Caco-2 (cell line): ENCODE measurements around the gene BLOC1S2. TPM values are rescaled to one million over a fixed set of nuclear protein-coding genes. Genes with fewer than 3 reads are reported as not detected.

ENCODE experiments used
- BruUV-seq: library from RNA; stranded (reverse); fragments of 400-500 nt; replicated peaks from 2 replicates; lab custom pipeline; 2021; lab: Mats Ljungman, UMichigan
- CTCF ChIA-PET: fragments of 300-600 bp; sonication (Branson Sonifier 250); formaldehyde crosslinking; loops from one replicate; lab custom pipeline; 2022; ENCODE audit warnings: antibody characterized with exemption; lab: Charles Lee
- POLR2A ChIA-PET: fragments of 300-600 bp; sonication (Branson Sonifier 250); formaldehyde crosslinking; loops from one replicate; lab custom pipeline; 2022; ENCODE audit warnings: antibody characterized with exemption; lab: Charles Lee
- DNase-seq, 2 experiments: peaks; one replicate each; pipeline versions ENCODE4 v3.0.0 to v3.0.0-alpha.2; 2020 to 2022
- H3K27me3 ChIP-seq: replicated peaks from 2 replicates; pipeline ENCODE4 v1.6.0; 2011; ENCODE audit warnings: low read length; ENCODE audit not compliant: control insufficient read depth, insufficient read depth
- H3K36me3 ChIP-seq: 2 replicates; pipeline ENCODE4 v1.5.1; 2011; ENCODE audit warnings: low read length; ENCODE audit not compliant: control insufficient read depth, insufficient read depth
- H3K4me1 ChIP-seq: fragments of 250-450 bp; sonication (Bioruptor Pico); 2 replicates; pipeline ENCODE4 v1.5.1; 2020; ENCODE audit warnings: mild to moderate bottlenecking
- H3K4me3 ChIP-seq: 2 replicates; pipeline ENCODE4 v1.5.1; 2011; ENCODE audit warnings: low read depth, mild to moderate bottlenecking, control low read depth, low read length
- H3K9me3 ChIP-seq: fragments of 250-450 bp; sonication (Bioruptor Pico); 2 replicates; pipeline ENCODE4 v1.5.1; 2020; ENCODE audit warnings: mild to moderate bottlenecking, moderate library complexity
- H3K27ac Mint-ChIP-seq: one replicate; pipeline ENCODE4 v1.8.0; 2022; ENCODE audit warnings: mixed read lengths; ENCODE audit not compliant: unreplicated experiment
- H3K27me3 Mint-ChIP-seq: one replicate; pipeline ENCODE4 v1.8.0; 2022; ENCODE audit warnings: mixed read lengths; ENCODE audit not compliant: insufficient read depth, unreplicated experiment
- H3K36me3 Mint-ChIP-seq: one replicate; pipeline ENCODE4 v1.8.0; 2022; ENCODE audit warnings: mild to moderate bottlenecking, mixed read lengths; ENCODE audit not compliant: insufficient read depth, unreplicated experiment
- H3K4me1 Mint-ChIP-seq: one replicate; pipeline ENCODE4 v1.8.0; 2022; ENCODE audit warnings: low read depth, mixed read lengths; ENCODE audit not compliant: unreplicated experiment
- H3K4me3 Mint-ChIP-seq: one replicate; pipeline ENCODE4 v1.8.0; 2022; ENCODE audit warnings: mild to moderate bottlenecking, moderate library complexity, mixed read lengths; ENCODE audit not compliant: unreplicated experiment
- H3K9me3 Mint-ChIP-seq: one replicate; pipeline ENCODE4 v1.8.0; 2022; ENCODE audit warnings: mixed read lengths; ENCODE audit not compliant: unreplicated experiment
- intact Hi-C: fragments of 100-400 bp; cut with micrococcal nuclease; formaldehyde crosslinking; loops from one replicate; pipeline ENCODE4 v1.10.0; 2022; ENCODE audit not compliant: unreplicated experiment
- total RNA-seq: library from RNA; stranded (reverse); gene quantifications from 2 replicates; pipeline ENCODE4 v1.2.3, GENCODE V29; 2022
- TF ChIP-seq, protein P1 (sequence below), 2 experiments: fragments of 200-600 bp in 1 of 2; IDR thresholded peaks; 1 replicate in 1 of 2; 2 replicates in 1 of 2; pipeline versions ENCODE4 v1.5.1 to v1.8.0; 2011 to 2022; ENCODE audit warnings: antibody characterized with exemption in 1 of 2, control low read depth in 1 of 2, inconsistent platforms in 1 of 2, low read depth in 1 of 2, low read length in 1 of 2, mild to moderate bottlenecking in 1 of 2, moderate library complexity in 1 of 2; ENCODE audit not compliant: insufficient read depth in 1 of 2, severe bottlenecking in 1 of 2, unreplicated experiment in 1 of 2

BLOC1S2 gene
- total RNA-seq, 1 experiment from 2014 or later, result 51.9 TPM

DNA sequence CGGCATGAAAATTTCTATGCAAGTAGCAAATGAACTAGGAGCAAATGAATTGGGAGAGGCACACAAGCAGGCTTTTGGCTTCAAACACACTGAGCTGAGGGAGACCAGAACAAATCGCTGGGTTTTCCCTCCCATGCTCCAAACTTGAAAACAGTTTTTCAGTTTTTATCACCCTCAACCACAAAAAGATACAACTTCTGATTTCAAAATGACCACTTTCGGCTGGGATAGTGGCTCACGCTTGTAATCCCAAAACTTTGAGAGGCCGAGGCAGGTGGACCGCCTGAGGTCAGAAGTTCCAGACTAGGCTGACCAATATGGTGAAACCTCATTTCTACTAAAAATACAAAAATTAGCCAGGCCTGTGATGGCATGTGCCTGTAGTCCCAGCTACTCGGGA lies 48.1 kb downstream of the BLOC1S2 start:
- intact Hi-C loops, result no loop called here
- Mint-ChIP-seq H3K4me1 (no peaks in the 10 kb centered on the region), H3K27ac (no peak overlapping the region), H3K9me3 (no peaks in the 10 kb centered on the region), H3K36me3 (peaks cover 59% of the 10 kb centered on the region), H3K4me3 (no peak overlapping the region), H3K27me3 (no peaks in the 10 kb centered on the region)
- Histone ChIP-seq H3K4me1 (no peaks in the 10 kb centered on the region; the same call in 1 of the 2 replicates), H3K4me3 (no peak overlapping the region), H3K9me3 (no peaks in the 10 kb centered on the region), H3K27me3 (no peaks in the 10 kb centered on the region), H3K36me3 (no peaks in the 10 kb centered on the region)
- no TSS peak for BruUV-seq
- DNase-seq, result no peak
- TF ChIP-seq, protein P1, sequence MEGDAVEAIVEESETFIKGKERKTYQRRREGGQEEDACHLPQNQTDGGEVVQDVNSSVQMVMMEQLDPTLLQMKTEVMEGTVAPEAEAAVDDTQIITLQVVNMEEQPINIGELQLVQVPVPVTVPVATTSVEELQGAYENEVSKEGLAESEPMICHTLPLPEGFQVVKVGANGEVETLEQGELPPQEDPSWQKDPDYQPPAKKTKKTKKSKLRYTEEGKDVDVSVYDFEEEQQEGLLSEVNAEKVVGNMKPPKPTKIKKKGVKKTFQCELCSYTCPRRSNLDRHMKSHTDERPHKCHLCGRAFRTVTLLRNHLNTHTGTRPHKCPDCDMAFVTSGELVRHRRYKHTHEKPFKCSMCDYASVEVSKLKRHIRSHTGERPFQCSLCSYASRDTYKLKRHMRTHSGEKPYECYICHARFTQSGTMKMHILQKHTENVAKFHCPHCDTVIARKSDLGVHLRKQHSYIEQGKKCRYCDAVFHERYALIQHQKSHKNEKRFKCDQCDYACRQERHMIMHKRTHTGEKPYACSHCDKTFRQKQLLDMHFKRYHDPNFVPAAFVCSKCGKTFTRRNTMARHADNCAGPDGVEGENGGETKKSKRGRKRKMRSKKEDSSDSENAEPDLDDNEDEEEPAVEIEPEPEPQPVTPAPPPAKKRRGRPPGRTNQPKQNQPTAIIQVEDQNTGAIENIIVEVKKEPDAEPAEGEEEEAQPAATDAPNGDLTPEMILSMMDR (IDR thresholded peaks at IDR 0.05; ENCODE audit: insufficient read depth in 1 of 2, low read depth in 1 of 2, low read length in 1 of 2, severe bottlenecking in 1 of 2, unreplicated experiment in 1 of 2), result no peak
- POLR2A ChIA-PET, result no interaction called here
- CTCF ChIA-PET, result no interaction called here

GRCh38 chr10:100232101-100232500 lies 54.4 kb downstream of the BLOC1S2 start:
- POLR2A ChIA-PET, result no interaction called here

DNA sequence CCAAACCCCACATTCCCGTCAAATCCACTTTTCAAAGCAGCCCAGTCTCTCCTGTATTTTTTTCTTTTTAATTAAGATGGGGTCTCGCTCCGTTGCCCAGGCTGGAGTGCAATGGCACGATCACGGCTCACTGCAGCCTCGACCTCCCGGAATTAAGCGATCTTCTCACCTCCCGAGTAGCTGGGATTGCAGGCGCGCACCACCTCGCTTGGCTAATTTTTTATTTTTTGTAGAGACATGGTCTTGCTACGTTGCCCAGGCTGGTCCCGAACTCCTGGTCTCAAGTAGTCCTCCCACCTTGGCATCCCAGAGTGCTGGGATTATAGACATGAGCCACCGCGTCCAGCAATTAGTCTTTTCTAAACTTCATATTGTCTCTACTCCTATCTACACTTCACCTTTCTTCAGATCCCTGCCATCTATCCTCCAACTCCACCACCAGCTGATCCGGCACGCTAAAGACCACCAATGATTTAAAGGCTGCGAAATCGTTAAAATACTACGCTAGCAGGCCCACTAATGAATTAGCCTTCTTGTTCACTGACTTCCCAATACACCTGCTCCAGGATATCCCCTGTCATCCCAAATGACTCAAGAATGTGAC lies 56.6 kb downstream of the BLOC1S2 start:
- TF ChIP-seq, protein P1 (IDR thresholded peaks at IDR 0.05; ENCODE audit: insufficient read depth in 1 of 2, low read depth in 1 of 2, low read length in 1 of 2, severe bottlenecking in 1 of 2, unreplicated experiment in 1 of 2), result no peak
- Mint-ChIP-seq H3K27ac (peak overlapping the region; percentile 83), H3K27me3 (no peaks in the 10 kb centered on the region), H3K4me1 (peaks cover 22% of the 10 kb centered on the region), H3K36me3 (peaks cover 44% of the 10 kb centered on the region), H3K9me3 (no peaks in the 10 kb centered on the region), H3K4me3 (peak overlapping the region; percentile 93)
- no peaks in the 10 kb centered on the region for H3K27me3 ChIP-seq
- POLR2A ChIA-PET, result no interaction called here
- no peaks in the 10 kb centered on the region for H3K4me1 ChIP-seq
- BruUV-seq, result TSS peak; percentile 88
- H3K36me3 ChIP-seq, result no peaks in the 10 kb centered on the region
- intact Hi-C loops, result loop anchor here (1.0 to 5.0 kb wide), 2 partner anchors 11 to 277 kb away; no protein-coding TSS in a partner anchor
- CTCF ChIA-PET, result no interaction called here
- H3K9me3 ChIP-seq, result no peaks in the 10 kb centered on the region
- no peak for DNase-seq
- H3K4me3 ChIP-seq, result peak overlapping the region; percentile 57

More at GRCh38 chr10:100232101-100232500, 54.4 kb downstream of the BLOC1S2 start:
- Mint-ChIP-seq H3K4me1 (peaks cover 22% of the 10 kb centered on the region), H3K27me3 (no peaks in the 10 kb centered on the region), H3K9me3 (no peaks in the 10 kb centered on the region), H3K36me3 (peaks cover 49% of the 10 kb centered on the region), H3K4me3 (no peak overlapping the region), H3K27ac (no peak overlapping the region)
- CTCF ChIA-PET, result no interaction called here
- no TSS peak for BruUV-seq
- DNase-seq, result no peak
- H3K9me3 ChIP-seq, result no peaks in the 10 kb centered on the region
- no peaks in the 10 kb centered on the region for H3K4me1 ChIP-seq
- H3K27me3 ChIP-seq, result no peaks in the 10 kb centered on the region
- H3K4me3 ChIP-seq, result no peak overlapping the region
- TF ChIP-seq, protein P1 (IDR thresholded peaks at IDR 0.05; ENCODE audit: insufficient read depth in 1 of 2, low read depth in 1 of 2, low read length in 1 of 2, severe bottlenecking in 1 of 2, unreplicated experiment in 1 of 2), result no peak
- intact Hi-C loops, result no loop called here
- no peaks in the 10 kb centered on the region for H3K36me3 ChIP-seq
